Activated CD4-positive, alpha-beta T cell treated with anti-CD3 and anti-CD28 coated beads, Interleukin-2, amount 10 ng/mL, durations not matched to agents 7 days and 5 days (primary cell): ENCODE results near the gene GP1BA. TPM values are rescaled to one million over a fixed set of nuclear protein-coding genes. Genes with fewer than 3 reads are reported as not detected.

Source experiments
- CTCF ChIA-PET: fragments of 350-600 bp; sonication (Branson Sonifier 250); formaldehyde crosslinking; loops from one replicate; lab custom pipeline; 2021; ENCODE audit warnings: antibody characterized with exemption; lab: Charles Lee
- POLR2A ChIA-PET: fragments of 350-600 bp; sonication (Branson Sonifier 250); formaldehyde crosslinking; loops from one replicate; lab custom pipeline; 2021; ENCODE audit warnings: antibody characterized with exemption; lab: Charles Lee
- DNase-seq: peaks from one replicate; pipeline ENCODE4 v3.0.0-alpha.2; 2020
- H3K27ac Mint-ChIP-seq: one replicate; pipeline ENCODE4 v1.8.0; 2021; ENCODE audit warnings: mild to moderate bottlenecking, moderate library complexity, mixed read lengths
- H3K27me3 Mint-ChIP-seq: one replicate; pipeline ENCODE4 v1.8.0; 2021; ENCODE audit warnings: mixed read lengths
- H3K36me3 Mint-ChIP-seq: one replicate; pipeline ENCODE4 v1.8.0; 2021; ENCODE audit warnings: low read depth, mixed read lengths
- H3K4me1 Mint-ChIP-seq: one replicate; pipeline ENCODE4 v1.8.0; 2021; ENCODE audit warnings: mixed read lengths
- H3K4me3 Mint-ChIP-seq: one replicate; pipeline ENCODE4 v1.8.0; 2021; ENCODE audit warnings: mild to moderate bottlenecking, moderate library complexity, mixed read lengths
- H3K9me3 Mint-ChIP-seq: one replicate; pipeline ENCODE4 v1.8.0; 2021; ENCODE audit warnings: mixed read lengths
- total RNA-seq, 2 experiments: library from RNA; stranded (reverse); gene quantifications; one replicate each; pipeline ENCODE4 v1.2.3, GENCODE V29; 2021

Gene GP1BA
- total RNA-seq, 2 experiments from 2014 or later: not detected

- Mint-ChIP-seq H3K9me3 (no peaks in the 10 kb centered on the region), H3K4me3 (no peak overlapping the region), H3K4me1 (peaks cover 48% of the 10 kb centered on the region), H3K27me3 (no peaks in the 10 kb centered on the region), H3K36me3 (peaks cover 44% of the 10 kb centered on the region), H3K27ac (peak overlapping the region; percentile 41)
- POLR2A ChIA-PET: interaction anchor here (0.6 kb wide), 1 partner anchor 434 kb away, joined by 3 read pairs; no protein-coding TSS in a partner anchor
- no peak for DNase-seq
- CTCF ChIA-PET: interaction anchor here (0.6 to 1.6 kb wide), 4 partner anchors 25 to 72 kb away, joined by 3 to 4 read pairs (median 3); partner anchors contain the start of gene CAMTA2
Observed at GRCh38 chr17:4934173-4934979, 2.3 kb downstream of the GP1BA start.

DNA sequence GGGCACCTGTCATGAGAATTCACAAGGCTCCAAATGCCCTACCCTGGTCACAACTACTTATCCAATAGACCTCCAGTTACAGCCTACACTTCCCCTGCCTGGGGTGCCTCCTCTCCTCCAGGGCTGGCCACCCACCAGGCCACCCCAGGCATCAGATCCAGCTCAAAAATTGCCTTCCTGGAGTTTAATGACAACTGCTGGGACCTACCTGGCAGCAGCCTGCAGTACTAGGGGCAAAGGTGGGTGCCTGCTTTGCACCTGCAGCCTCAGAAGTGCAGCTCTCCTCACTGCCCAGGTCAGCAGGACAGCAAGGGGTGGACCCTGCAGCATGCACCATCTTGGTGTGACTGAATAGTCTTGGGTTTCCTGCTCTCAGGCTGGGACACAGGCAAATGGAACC lies 3.6 kb downstream of the GP1BA start:
- Mint-ChIP-seq H3K27me3 (no peaks in the 10 kb centered on the region), H3K9me3 (no peaks in the 10 kb centered on the region), H3K36me3 (peaks cover 48% of the 10 kb centered on the region), H3K4me3 (no peak overlapping the region), H3K27ac (no peak overlapping the region), H3K4me1 (peaks cover 47% of the 10 kb centered on the region)
- ChIA-PET POLR2A (no interaction called here), CTCF (interaction anchor here (1.2 kb wide), 1 partner anchor 48 kb away, joined by 3 read pairs; no protein-coding TSS in a partner anchor)
- DNase-seq: no peak

DNA sequence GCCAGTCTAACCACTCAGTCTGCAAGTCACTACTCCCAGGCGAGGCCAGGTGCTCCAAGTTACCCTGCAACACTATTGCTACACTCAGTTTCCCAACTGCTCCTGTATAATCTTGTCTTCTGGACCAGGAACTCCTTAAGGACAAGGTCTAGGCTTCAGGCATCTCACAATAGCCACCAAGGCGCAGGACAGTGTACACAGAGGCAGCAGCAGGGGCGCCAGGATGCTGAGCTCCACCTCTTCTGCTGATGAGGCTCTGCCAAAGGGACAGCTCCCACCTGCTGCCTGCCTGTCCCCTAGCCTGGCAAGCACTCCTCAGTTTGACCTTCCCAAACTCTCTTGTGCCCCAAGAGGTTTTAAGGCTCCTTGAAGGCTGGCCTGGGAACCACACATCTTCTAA lies 4.4 kb downstream of the GP1BA start:
- ChIA-PET CTCF (interaction anchor here (1.2 to 1.5 kb wide), 2 partner anchors 47 to 94 kb away, joined by 3 read pairs; no protein-coding TSS in a partner anchor), POLR2A (no interaction called here)
- DNase-seq: no peak
- no peaks in the 10 kb centered on the region for H3K9me3 Mint-ChIP-seq
- H3K4me3 Mint-ChIP-seq: no peak overlapping the region
- no peaks in the 10 kb centered on the region for H3K27me3 Mint-ChIP-seq
- no peak overlapping the region for H3K27ac Mint-ChIP-seq
- H3K36me3 Mint-ChIP-seq: peaks cover 49% of the 10 kb centered on the region
- peaks cover 44% of the 10 kb centered on the region for H3K4me1 Mint-ChIP-seq

GRCh38 chr17:4937553-4937952 lies 5.5 kb downstream of the GP1BA start:
- ChIA-PET POLR2A (no interaction called here), CTCF (interaction anchor here (1.1 to 2.3 kb wide), 4 partner anchors 14 to 93 kb away, joined by 3 to 5 read pairs (median 4); no protein-coding TSS in a partner anchor)
- H3K36me3 Mint-ChIP-seq: peaks cover 59% of the 10 kb centered on the region
- peak overlapping the region; percentile 92 for H3K4me3 Mint-ChIP-seq
- H3K27me3 Mint-ChIP-seq: no peaks in the 10 kb centered on the region
- peaks cover 51% of the 10 kb centered on the region for H3K4me1 Mint-ChIP-seq
- H3K9me3 Mint-ChIP-seq: no peaks in the 10 kb centered on the region
- H3K27ac Mint-ChIP-seq: no peak overlapping the region
- no peak for DNase-seq

- Mint-ChIP-seq H3K36me3 (peaks cover 63% of the 10 kb centered on the region), H3K27me3 (no peaks in the 10 kb centered on the region), H3K4me3 (peak overlapping the region; percentile 92), H3K4me1 (peaks cover 56% of the 10 kb centered on the region), H3K9me3 (no peaks in the 10 kb centered on the region), H3K27ac (peak overlapping the region; percentile 94)
- ChIA-PET CTCF (interaction anchor here (1.1 to 2.3 kb wide), 4 partner anchors 15 to 35 kb away, joined by 3 to 5 read pairs (median 4); partner anchors contain the start of gene CHRNE), POLR2A (no interaction called here)
- no peak for DNase-seq
Observed at GRCh38 chr17:4938069-4938491, 6.0 kb downstream of the GP1BA start.

GRCh38 chr17:4938688-4939545 lies 6.8 kb downstream of the GP1BA start:
- H3K4me1 Mint-ChIP-seq: peaks cover 57% of the 10 kb centered on the region
- H3K9me3 Mint-ChIP-seq: no peaks in the 10 kb centered on the region
- no peak for DNase-seq
- H3K4me3 Mint-ChIP-seq: peak overlapping the region; percentile 92
- peak overlapping the region; percentile 94 for H3K27ac Mint-ChIP-seq
- POLR2A ChIA-PET: interaction anchor here (1.1 to 2.0 kb wide), 3 partner anchors 10 to 39 kb away, joined by 9 to 11 read pairs (median 10); partner anchors contain the start of genes C17orf107, PFN1 and SPAG7
- no peaks in the 10 kb centered on the region for H3K27me3 Mint-ChIP-seq
- CTCF ChIA-PET: interaction anchor here (0.5 to 2.3 kb wide), 8 partner anchors 15 to 1494 kb away, joined by 3 to 7 read pairs (median 3); partner anchors contain the start of genes C1QBP, CHRNE and SPAG7
- H3K36me3 Mint-ChIP-seq: peaks cover 64% of the 10 kb centered on the region

DNA sequence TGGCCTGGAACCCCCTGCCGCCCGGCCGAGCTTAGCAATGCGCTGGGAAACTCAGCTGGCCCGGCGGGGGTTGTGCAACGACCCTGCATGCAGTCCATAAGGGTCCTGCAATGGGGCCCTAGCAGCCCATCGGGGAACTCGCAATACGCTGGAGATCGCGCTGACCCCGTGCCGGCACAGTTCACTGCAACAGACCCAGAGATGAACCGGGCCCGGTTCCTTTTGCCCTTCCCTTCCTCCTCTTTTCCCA lies 7.4 kb downstream of the GP1BA start:
- DNase-seq: no peak

GRCh38 chr17:4939796-4940554 lies 7.9 kb downstream of the GP1BA start, which contains the start of the genes RNF167 and SLC25A11:
Gene RNF167 (plus strand): TSS chr17:4940268. CDS start chr17:4940910, 642 bp downstream.
Gene SLC25A11 (minus strand): TSS chr17:4940046. CDS start chr17:4939910, 136 bp downstream.
- H3K4me3 Mint-ChIP-seq: peak within 1 kb of the TSS; percentile 92
- CTCF ChIA-PET: interaction anchor here (0.9 to 1.7 kb wide), 7 partner anchors 27 to 499 kb away, joined by 3 to 8 read pairs (median 3); partner anchors contain the start of genes C17orf107, C1QBP, CAMTA2 and CHRNE
- H3K4me1 Mint-ChIP-seq: peaks cover 58% of the 10 kb centered on the region
- peak within 1 kb of the TSS; percentile 96 for H3K27ac Mint-ChIP-seq
- no peaks in the 10 kb centered on the region for H3K27me3 Mint-ChIP-seq
- peaks cover 71% of the 10 kb centered on the region for H3K36me3 Mint-ChIP-seq
- no peaks in the 10 kb centered on the region for H3K9me3 Mint-ChIP-seq
- POLR2A ChIA-PET: interaction anchor here (0.6 to 2.0 kb wide), 7 partner anchors 9 to 140 kb away, joined by 3 to 11 read pairs (median 7); partner anchors contain the start of genes C17orf107, PFN1 and SPAG7
- peak; percentile 99 for DNase-seq

More for the DNA sequence above, 7.4 kb downstream of the GP1BA start:
- Mint-ChIP-seq H3K27me3 (no peaks in the 10 kb centered on the region), H3K36me3 (peaks cover 67% of the 10 kb centered on the region), H3K27ac (peak overlapping the region; percentile 94), H3K9me3 (no peaks in the 10 kb centered on the region), H3K4me3 (peak overlapping the region; percentile 92), H3K4me1 (peaks cover 57% of the 10 kb centered on the region)
- ChIA-PET CTCF (interaction anchor here (0.5 to 2.3 kb wide), 9 partner anchors 28 to 1493 kb away, joined by 3 to 8 read pairs (median 3); partner anchors contain the start of genes C1QBP, CAMTA2, CHRNE and SPAG7), POLR2A (interaction anchor here (0.6 to 2.0 kb wide), 7 partner anchors 9 to 140 kb away, joined by 3 to 11 read pairs (median 7); partner anchors contain the start of genes C17orf107, PFN1 and SPAG7)

- DNase-seq: peak; percentile 67
- H3K36me3 Mint-ChIP-seq: peaks cover 79% of the 10 kb centered on the region
- POLR2A ChIA-PET: interaction anchor here (0.5 to 2.0 kb wide), 5 partner anchors 8 to 41 kb away, joined by 3 to 11 read pairs (median 9); partner anchors contain the start of genes C17orf107, PFN1 and SPAG7
- CTCF ChIA-PET: interaction anchor here (0.9 to 1.7 kb wide), 6 partner anchors 27 to 139 kb away, joined by 3 to 8 read pairs (median 3); partner anchors contain the start of genes C17orf107, CHRNE and SPAG7
- peak overlapping the region; percentile 96 for H3K27ac Mint-ChIP-seq
- H3K27me3 Mint-ChIP-seq: no peaks in the 10 kb centered on the region
- peak overlapping the region; percentile 92 for H3K4me3 Mint-ChIP-seq
- no peaks in the 10 kb centered on the region for H3K9me3 Mint-ChIP-seq
- H3K4me1 Mint-ChIP-seq: peaks cover 65% of the 10 kb centered on the region
Observed at GRCh38 chr17:4940555-4941318, 8.7 kb downstream of the GP1BA start.

- peaks cover 79% of the 10 kb centered on the region for H3K36me3 Mint-ChIP-seq
- H3K27ac Mint-ChIP-seq: peak overlapping the region; percentile 96
- peaks cover 62% of the 10 kb centered on the region for H3K4me1 Mint-ChIP-seq
- no peak for DNase-seq
- H3K4me3 Mint-ChIP-seq: peak overlapping the region; percentile 92
- no peaks in the 10 kb centered on the region for H3K27me3 Mint-ChIP-seq
- no peaks in the 10 kb centered on the region for H3K9me3 Mint-ChIP-seq
- POLR2A ChIA-PET: interaction anchor here (0.5 to 0.7 kb wide), 2 partner anchors 22 to 41 kb away, joined by 3 to 5 read pairs; no protein-coding TSS in a partner anchor
- CTCF ChIA-PET: interaction anchor here (1.5 kb wide), 1 partner anchor 30 kb away, joined by 3 read pairs; no protein-coding TSS in a partner anchor
Observed at GRCh38 chr17:4941319-4941610, 9.2 kb downstream of the GP1BA start.
